ENCODE results near the gene SLC22A3.

DNA sequence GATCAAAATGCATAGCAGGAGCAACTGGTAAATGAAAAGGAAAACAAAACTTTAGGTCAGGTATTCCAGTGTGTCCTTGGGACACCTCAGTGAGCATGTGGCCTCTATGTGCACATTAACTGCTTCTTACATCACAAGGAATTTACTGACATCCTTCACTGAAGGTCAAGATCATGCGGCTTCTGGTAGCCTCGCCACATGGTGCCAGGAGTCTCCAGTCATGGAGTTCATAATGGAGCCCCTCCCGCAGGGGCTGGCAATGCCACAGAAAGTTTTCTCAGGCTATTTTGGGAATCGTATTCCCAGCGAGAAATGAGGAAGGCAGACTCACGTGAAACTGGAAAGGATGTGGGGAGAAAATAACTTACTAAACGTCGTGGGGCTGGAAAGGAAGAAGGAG is 19.7 kb upstream of the SLC22A3 start:
- TF ChIP-seq, protein P1, sequence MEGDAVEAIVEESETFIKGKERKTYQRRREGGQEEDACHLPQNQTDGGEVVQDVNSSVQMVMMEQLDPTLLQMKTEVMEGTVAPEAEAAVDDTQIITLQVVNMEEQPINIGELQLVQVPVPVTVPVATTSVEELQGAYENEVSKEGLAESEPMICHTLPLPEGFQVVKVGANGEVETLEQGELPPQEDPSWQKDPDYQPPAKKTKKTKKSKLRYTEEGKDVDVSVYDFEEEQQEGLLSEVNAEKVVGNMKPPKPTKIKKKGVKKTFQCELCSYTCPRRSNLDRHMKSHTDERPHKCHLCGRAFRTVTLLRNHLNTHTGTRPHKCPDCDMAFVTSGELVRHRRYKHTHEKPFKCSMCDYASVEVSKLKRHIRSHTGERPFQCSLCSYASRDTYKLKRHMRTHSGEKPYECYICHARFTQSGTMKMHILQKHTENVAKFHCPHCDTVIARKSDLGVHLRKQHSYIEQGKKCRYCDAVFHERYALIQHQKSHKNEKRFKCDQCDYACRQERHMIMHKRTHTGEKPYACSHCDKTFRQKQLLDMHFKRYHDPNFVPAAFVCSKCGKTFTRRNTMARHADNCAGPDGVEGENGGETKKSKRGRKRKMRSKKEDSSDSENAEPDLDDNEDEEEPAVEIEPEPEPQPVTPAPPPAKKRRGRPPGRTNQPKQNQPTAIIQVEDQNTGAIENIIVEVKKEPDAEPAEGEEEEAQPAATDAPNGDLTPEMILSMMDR (IDR thresholded peaks at IDR 0.05) = no peak
- no peak for TF ChIP-seq SOX15 (CRISPR knock-in tag; IDR thresholded peaks at IDR 0.05)

All from WTC11 (cell line).